ELR (cell line): Measurements from ENCODE around the gene HMGB1.
"Not testable (repeated sequence)": the region's sequence is repeated elsewhere in the genome, so short reads cannot be mapped to it uniquely, and the experiment has no call there.

ENCODE experiments used
- DNase-seq: peaks from one replicate; pipeline ENCODE4 v3.0.0-alpha.2; 2015; ENCODE audit warnings: low read depth

Gene HMGB1

GRCh38 chr13:30466358-30466714 is 600 bp upstream of the HMGB1 start:
- DNase-seq, result peak; percentile 73

- no peak for DNase-seq
Observed at GRCh38 chr13:30465343-30465592, 468 bp downstream of the HMGB1 start.

- peak; percentile 77 for DNase-seq
Observed at GRCh38 chr13:30464496-30465342, 1.0 kb downstream of the HMGB1 start.

- peak; percentile 77 for DNase-seq
Observed at GRCh38 chr13:30463787-30464495, 1.8 kb downstream of the HMGB1 start.

- DNase-seq, result peak; percentile 29
Observed at GRCh38 chr13:30461279-30462066, 4.3 kb downstream of the HMGB1 start.

- DNase-seq, result no peak
Observed at GRCh38 chr13:30457306-30457891, 8.3 kb downstream of the HMGB1 start.

- no peak for DNase-seq
Observed at GRCh38 chr13:30456290-30456689, 9.4 kb downstream of the HMGB1 start.

GRCh38 chr13:30454991-30455390 is 10.7 kb downstream of the HMGB1 start:
- DNase-seq, result no peak

- peak; percentile 60 for DNase-seq
Observed at GRCh38 chr13:30453727-30454126, 12.0 kb downstream of the HMGB1 start.

GRCh38 chr13:30451476-30451875 is 14.3 kb downstream of the HMGB1 start:
- not testable (repeated sequence) for DNase-seq

GRCh38 chr13:30450066-30450465 is 15.7 kb downstream of the HMGB1 start:
- DNase-seq, result no peak

- no peak for DNase-seq
Observed at GRCh38 chr13:30448441-30448840, 17.3 kb downstream of the HMGB1 start.

GRCh38 chr13:30446126-30446500 is 19.6 kb downstream of the HMGB1 start:
- DNase-seq, result no peak

GRCh38 chr13:30443957-30444404 is 21.8 kb downstream of the HMGB1 start:
- DNase-seq, result no peak

- not testable (repeated sequence) for DNase-seq
Observed at GRCh38 chr13:30443491-30443890, 22.2 kb downstream of the HMGB1 start.

GRCh38 chr13:30442926-30443325 is 22.8 kb downstream of the HMGB1 start:
- DNase-seq, result no peak

- DNase-seq, result peak; percentile 28
Observed at GRCh38 chr13:30440910-30441703, 24.6 kb downstream of the HMGB1 start.

GRCh38 chr13:30438286-30438685 is 27.4 kb downstream of the HMGB1 start:
- no peak for DNase-seq

GRCh38 chr13:30437177-30437576 is 28.6 kb downstream of the HMGB1 start:
- DNase-seq, result no peak

GRCh38 chr13:30435911-30436451 is 29.8 kb downstream of the HMGB1 start:
- DNase-seq, result no peak

GRCh38 chr13:30431269-30431940 is 34.3 kb downstream of the HMGB1 start:
- peak; percentile 63 for DNase-seq
